PC-9 (cell line): ENCODE data around the gene WNK2.

ENCODE experiments used
- EZH2 ChIP-seq: fragments of 200-600 bp; sonication (generic); IDR thresholded peaks from 2 replicates; pipeline ENCODE4 v1.8.0; 2017; ENCODE audit warnings: antibody characterized with exemption, low read depth
- TF ChIP-seq, protein P1 (sequence below): fragments of 200-600 bp; sonication (generic); conservative IDR thresholded peaks from 2 replicates; pipeline ENCODE4 v1.6.1; 2017; ENCODE audit warnings: mixed run types, antibody characterized with exemption, mild to moderate bottlenecking, moderate library complexity

- TF ChIP-seq, protein P1, sequence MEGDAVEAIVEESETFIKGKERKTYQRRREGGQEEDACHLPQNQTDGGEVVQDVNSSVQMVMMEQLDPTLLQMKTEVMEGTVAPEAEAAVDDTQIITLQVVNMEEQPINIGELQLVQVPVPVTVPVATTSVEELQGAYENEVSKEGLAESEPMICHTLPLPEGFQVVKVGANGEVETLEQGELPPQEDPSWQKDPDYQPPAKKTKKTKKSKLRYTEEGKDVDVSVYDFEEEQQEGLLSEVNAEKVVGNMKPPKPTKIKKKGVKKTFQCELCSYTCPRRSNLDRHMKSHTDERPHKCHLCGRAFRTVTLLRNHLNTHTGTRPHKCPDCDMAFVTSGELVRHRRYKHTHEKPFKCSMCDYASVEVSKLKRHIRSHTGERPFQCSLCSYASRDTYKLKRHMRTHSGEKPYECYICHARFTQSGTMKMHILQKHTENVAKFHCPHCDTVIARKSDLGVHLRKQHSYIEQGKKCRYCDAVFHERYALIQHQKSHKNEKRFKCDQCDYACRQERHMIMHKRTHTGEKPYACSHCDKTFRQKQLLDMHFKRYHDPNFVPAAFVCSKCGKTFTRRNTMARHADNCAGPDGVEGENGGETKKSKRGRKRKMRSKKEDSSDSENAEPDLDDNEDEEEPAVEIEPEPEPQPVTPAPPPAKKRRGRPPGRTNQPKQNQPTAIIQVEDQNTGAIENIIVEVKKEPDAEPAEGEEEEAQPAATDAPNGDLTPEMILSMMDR, result no peak
- no peak for TF ChIP-seq EZH2
These were observed 22.1 kb downstream of the WNK2 start for GRCh38 chr9:93205896-93206575.
